ENCODE measurements around the gene RFT1. TPM values are rescaled to one million over a fixed set of nuclear protein-coding genes. Genes with fewer than 3 reads are reported as not detected.
A peak's percentile ranks its signal among the peaks of the same experiment; 100 is the strongest.

RFT1 gene
- total and polyA plus RNA-seq, 2 of the 13 experiments (the other 11 are each of a cell fraction or from before 2014, with no cell fraction given), result 23.2 to 37.0 TPM

DNA sequence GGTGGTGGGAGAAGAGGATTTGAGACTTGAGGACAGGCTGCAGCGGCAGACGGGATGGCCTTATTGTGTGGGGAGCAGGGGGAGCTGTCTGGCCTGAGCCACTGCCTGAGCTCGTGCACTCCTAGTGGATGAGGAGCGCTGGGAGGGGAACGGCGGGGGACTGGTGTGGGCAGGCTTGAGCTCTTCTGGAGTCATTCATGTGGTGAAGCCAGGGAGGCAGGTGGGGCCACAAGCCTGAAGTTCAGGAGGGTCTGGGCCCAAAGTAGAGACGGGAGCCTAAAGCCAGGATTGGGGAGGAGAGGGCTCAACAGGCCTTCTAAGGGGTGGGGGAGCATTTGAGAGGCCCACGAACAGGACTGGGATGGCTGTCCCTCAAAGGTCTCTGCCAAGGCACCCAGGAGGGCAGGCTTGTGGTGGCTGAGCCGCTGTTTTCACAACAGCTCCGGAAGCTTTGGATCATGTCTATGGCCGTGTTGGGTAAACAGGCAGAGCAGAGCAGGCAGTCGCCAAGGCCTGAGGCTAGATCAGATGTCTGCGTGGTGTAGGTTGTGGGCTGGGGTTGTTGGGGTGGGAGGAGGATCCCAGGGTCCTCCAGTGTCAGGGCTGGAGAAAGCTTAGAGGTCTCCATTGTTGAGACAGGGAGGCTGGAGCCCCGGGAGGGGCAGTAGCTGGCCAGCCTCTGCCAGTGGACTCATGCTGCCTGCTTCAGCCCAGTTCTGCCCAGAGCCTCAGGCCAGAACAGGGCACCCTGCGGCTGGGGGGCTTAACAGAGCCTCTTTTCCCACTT lies 39.0 kb upstream of the RFT1 start (continued):
- TF ChIP-seq, protein P1, sequence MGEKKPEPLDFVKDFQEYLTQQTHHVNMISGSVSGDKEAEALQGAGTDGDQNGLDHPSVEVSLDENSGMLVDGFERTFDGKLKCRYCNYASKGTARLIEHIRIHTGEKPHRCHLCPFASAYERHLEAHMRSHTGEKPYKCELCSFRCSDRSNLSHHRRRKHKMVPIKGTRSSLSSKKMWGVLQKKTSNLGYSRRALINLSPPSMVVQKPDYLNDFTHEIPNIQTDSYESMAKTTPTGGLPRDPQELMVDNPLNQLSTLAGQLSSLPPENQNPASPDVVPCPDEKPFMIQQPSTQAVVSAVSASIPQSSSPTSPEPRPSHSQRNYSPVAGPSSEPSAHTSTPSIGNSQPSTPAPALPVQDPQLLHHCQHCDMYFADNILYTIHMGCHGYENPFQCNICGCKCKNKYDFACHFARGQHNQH (CRISPR knock-in tag; IDR thresholded peaks at IDR 0.05), result no peak
- no peak for TF ChIP-seq JUNB (CRISPR knock-in tag; IDR thresholded peaks at IDR 0.05; ENCODE audit: borderline replicate concordance)
- TF ChIP-seq ZSCAN30 (CRISPR knock-in tag; IDR thresholded peaks at IDR 0.05), result no peak
- TF ChIP-seq ZFP36 (IDR thresholded peaks at IDR 0.05; ENCODE audit: borderline replicate concordance, low read depth, low read length, partially characterized antibody), result no peak
- TF ChIP-seq HOXA7 (CRISPR knock-in tag; IDR thresholded peaks at IDR 0.05), result no peak
- no peak for TF ChIP-seq ZNF569 (CRISPR knock-in tag; IDR thresholded peaks at IDR 0.05; ENCODE audit: borderline replicate concordance)
- TF ChIP-seq ZNF24 (IDR thresholded peaks at IDR 0.05), result no peak
- TF ChIP-seq KDM3A (CRISPR knock-in tag; IDR thresholded peaks at IDR 0.05; ENCODE audit: low read depth), result peak; percentile 62; the same call in 1 of the 2 replicates
- TF ChIP-seq, protein P2, sequence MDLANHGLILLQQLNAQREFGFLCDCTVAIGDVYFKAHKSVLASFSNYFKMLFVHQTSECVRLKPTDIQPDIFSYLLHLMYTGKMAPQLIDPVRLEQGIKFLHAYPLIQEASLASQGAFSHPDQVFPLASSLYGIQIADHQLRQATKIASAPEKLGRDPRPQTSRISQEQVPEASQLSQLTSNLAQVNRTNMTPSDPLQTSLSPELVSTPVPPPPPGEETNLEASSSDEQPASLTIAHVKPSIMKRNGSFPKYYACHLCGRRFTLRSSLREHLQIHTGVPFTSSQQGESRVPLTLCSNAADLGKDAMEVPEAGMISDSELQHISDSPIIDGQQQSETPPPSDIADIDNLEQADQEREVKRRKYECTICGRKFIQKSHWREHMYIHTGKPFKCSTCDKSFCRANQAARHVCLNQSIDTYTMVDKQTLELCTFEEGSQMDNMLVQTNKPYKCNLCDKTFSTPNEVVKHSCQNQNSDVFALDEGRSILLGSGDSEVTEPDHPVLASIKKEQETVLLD (CRISPR knock-in tag; IDR thresholded peaks at IDR 0.05; ENCODE audit: low read depth), result no peak
- TF ChIP-seq, protein P3, sequence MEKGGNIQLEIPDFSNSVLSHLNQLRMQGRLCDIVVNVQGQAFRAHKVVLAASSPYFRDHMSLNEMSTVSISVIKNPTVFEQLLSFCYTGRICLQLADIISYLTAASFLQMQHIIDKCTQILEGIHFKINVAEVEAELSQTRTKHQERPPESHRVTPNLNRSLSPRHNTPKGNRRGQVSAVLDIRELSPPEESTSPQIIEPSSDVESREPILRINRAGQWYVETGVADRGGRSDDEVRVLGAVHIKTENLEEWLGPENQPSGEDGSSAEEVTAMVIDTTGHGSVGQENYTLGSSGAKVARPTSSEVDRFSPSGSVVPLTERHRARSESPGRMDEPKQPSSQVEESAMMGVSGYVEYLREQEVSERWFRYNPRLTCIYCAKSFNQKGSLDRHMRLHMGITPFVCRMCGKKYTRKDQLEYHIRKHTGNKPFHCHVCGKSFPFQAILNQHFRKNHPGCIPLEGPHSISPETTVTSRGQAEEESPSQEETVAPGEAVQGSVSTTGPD (CRISPR knock-in tag; IDR thresholded peaks at IDR 0.05), result no peak; the same call in 1 of the 2 replicates
- no peak for TF ChIP-seq BHLHE40 (IDR thresholded peaks at IDR 0.05; ENCODE audit: low read length)
- TF ChIP-seq JUND (CRISPR knock-in tag; IDR thresholded peaks at IDR 0.05), result no peak
- TF ChIP-seq DPF2 (CRISPR knock-in tag; IDR thresholded peaks at IDR 0.05; ENCODE audit: borderline replicate concordance, low read depth), result peak; percentile 43; the same call in 1 of the 2 replicates
- TF ChIP-seq NBN (conservative IDR thresholded peaks at IDR 0.05), result no peak
- TF ChIP-seq ZNF292 (CRISPR knock-in tag; IDR thresholded peaks at IDR 0.05; ENCODE audit: borderline replicate concordance, low read depth), result peak; percentile 64; the same call in 1 of the 2 replicates
- TF ChIP-seq MIER3 (CRISPR knock-in tag; IDR thresholded peaks at IDR 0.05; ENCODE audit: borderline replicate concordance), result no peak
- no peak for TF ChIP-seq ZNF619 (CRISPR knock-in tag; IDR thresholded peaks at IDR 0.05)
- peak in 1 of 2 experiments; percentile 49; a peak in 1 of 4 replicates for TF ChIP-seq POLR2A (IDR thresholded peaks at IDR 0.05; ENCODE audit: insufficient read depth in 1 of 2, low read depth in 2 of 2, low read length in 2 of 2)
- no peak for TF ChIP-seq ZNF484 (CRISPR knock-in tag; IDR thresholded peaks at IDR 0.05; ENCODE audit: borderline replicate concordance, low read depth)
- no peak for TF ChIP-seq SRSF9 (IDR thresholded peaks at IDR 0.05; ENCODE audit: borderline replicate concordance, insufficient read depth, low read depth, low read length, poor library complexity, severe bottlenecking)
- no peak for TF ChIP-seq ZNF747 (CRISPR knock-in tag; IDR thresholded peaks at IDR 0.05; ENCODE audit: borderline replicate concordance)
- no peak for TF ChIP-seq RCOR2 (CRISPR knock-in tag; IDR thresholded peaks at IDR 0.05)
- TF ChIP-seq ZNF737 (CRISPR knock-in tag; IDR thresholded peaks at IDR 0.05; ENCODE audit: borderline replicate concordance), result no peak
- TF ChIP-seq ZSCAN20 (CRISPR knock-in tag; IDR thresholded peaks at IDR 0.05; ENCODE audit: borderline replicate concordance), result no peak
- TF ChIP-seq, protein P4, sequence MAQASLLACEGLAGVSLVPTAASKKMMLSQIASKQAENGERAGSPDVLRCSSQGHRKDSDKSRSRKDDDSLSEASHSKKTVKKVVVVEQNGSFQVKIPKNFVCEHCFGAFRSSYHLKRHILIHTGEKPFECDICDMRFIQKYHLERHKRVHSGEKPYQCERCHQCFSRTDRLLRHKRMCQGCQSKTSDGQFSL (CRISPR knock-in tag; IDR thresholded peaks at IDR 0.05), result no peak
- TF ChIP-seq MBNL3 (CRISPR knock-in tag; conservative IDR thresholded peaks at IDR 0.05), result no peak
- TF ChIP-seq ZNF660 (CRISPR knock-in tag; IDR thresholded peaks at IDR 0.05; ENCODE audit: borderline replicate concordance, low read depth), result no peak
